IPS-15b (cell line): Measurements from ENCODE around the gene MELTF.
A peak's percentile ranks its signal among the peaks of the same experiment; 100 is the strongest.

ENCODE experiments used
- H3K27me3 ChIP-seq: one replicate; pipeline ENCODE4 v1.6.1; 2013; ENCODE audit warnings: low read length; ENCODE audit not compliant: control insufficient read depth, insufficient read depth
- H3K36me3 ChIP-seq: one replicate; pipeline ENCODE4 v1.6.1; 2013; ENCODE audit warnings: low read length; ENCODE audit not compliant: control insufficient read depth, insufficient read depth
- H3K4me1 ChIP-seq: one replicate; pipeline ENCODE4 v1.6.1; 2013; ENCODE audit warnings: mild to moderate bottlenecking, low read length; ENCODE audit not compliant: control insufficient read depth, insufficient read depth
- H3K4me3 ChIP-seq: one replicate; pipeline ENCODE4 v1.5.1; 2013; ENCODE audit warnings: low read depth, low read length
- H3K9ac ChIP-seq: one replicate; pipeline ENCODE4 v1.6.1; 2013; ENCODE audit warnings: low read depth, mild to moderate bottlenecking, low read length
- H3K9me3 ChIP-seq: one replicate; pipeline ENCODE4 v1.6.1; 2013; ENCODE audit warnings: mild to moderate bottlenecking, low read length; ENCODE audit not compliant: control insufficient read depth, insufficient read depth

The MELTF gene

DNA sequence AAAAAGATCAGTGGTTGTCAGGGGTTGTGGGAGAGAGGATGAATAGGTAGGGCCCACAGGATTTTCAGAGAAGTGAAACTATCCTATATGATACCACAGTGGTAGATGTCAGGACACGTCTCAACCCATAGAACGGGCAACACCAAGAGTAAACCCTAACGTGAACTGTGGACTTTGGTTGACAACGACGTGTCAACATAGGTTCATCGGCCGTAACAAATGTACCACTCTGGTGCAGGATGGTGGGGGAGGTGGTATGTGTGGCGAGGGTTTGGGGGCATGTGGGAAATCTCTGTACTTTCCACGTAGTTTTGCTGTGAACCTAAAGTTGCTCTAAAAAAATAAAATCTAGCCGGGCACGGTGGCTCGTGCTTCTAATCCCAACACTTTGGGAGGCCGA lies 48.0 kb downstream of the MELTF start:
- Histone ChIP-seq H3K9ac (no peak overlapping the region), H3K4me3 (no peak overlapping the region), H3K9me3 (no peaks in the 10 kb centered on the region), H3K27me3 (no peaks in the 10 kb centered on the region), H3K4me1 (no peaks in the 10 kb centered on the region), H3K36me3 (no peaks in the 10 kb centered on the region)

DNA sequence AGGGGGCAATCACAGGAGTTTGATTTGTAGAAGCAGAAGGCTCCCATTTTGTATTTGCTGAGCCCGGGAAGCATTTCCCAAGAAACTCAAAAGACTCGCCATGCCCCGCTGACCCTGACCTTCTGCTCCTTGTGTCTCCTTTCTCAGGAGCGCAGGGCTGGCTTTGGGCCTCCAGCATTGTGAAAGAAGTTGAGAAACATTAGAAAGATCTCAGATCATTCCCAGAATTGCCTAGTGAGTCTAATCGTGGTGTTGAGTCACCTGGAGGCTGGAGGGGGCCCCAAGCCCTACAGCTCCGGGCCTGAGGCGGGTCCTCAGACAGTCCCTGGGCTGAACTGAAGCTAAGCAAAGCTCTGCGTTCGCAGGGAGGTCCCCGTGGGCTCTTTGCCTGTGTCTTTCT lies 50.1 kb downstream of the MELTF start:
- no peak overlapping the region for H3K9ac ChIP-seq
- H3K36me3 ChIP-seq, result no peaks in the 10 kb centered on the region
- no peak overlapping the region for H3K4me3 ChIP-seq
- no peaks in the 10 kb centered on the region for H3K4me1 ChIP-seq
- no peaks in the 10 kb centered on the region for H3K27me3 ChIP-seq
- no peaks in the 10 kb centered on the region for H3K9me3 ChIP-seq

DNA sequence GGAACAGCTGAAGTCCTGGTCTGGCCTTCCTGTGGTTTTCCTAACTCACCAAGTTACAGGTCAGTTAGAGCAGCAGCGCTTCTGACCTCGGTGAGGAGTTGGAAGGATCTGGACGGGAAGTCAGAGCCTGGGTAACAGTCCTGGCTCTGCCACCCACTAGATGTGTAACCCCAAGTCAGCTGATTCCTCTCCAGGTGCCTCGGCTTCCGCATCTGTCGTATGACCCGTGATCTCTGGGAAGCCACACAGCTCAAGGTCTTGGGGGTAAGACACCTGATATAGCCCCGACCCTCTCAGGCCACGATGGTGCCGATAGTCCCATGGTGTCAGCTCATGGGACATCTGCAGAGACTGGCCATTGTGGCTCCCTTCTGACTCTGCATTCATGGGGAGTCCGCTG lies 52.7 kb downstream of the MELTF start:
- H3K27me3 ChIP-seq, result no peaks in the 10 kb centered on the region
- no peak overlapping the region for H3K9ac ChIP-seq
- no peak overlapping the region for H3K4me3 ChIP-seq
- H3K9me3 ChIP-seq, result no peaks in the 10 kb centered on the region
- H3K36me3 ChIP-seq, result no peaks in the 10 kb centered on the region
- no peaks in the 10 kb centered on the region for H3K4me1 ChIP-seq

DNA sequence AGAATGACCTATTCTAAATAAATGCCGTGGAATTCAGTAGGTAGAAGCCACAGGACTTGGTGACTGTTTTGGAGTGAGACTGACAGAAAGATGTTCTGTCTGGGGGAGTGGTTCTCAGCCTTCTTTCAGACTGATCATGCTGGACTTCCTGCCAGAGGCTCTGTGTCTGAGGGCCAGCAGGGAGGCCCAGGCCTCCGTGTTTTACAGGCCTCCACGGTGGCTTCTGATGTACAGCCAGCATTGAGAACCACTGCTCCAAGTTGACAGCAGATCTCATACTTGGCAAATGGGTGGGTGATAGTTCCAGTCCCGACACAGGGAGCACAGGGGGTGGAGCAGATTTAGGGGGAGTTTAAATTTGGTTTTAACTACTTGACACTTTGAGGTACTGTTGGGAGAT lies 54.3 kb downstream of the MELTF start:
- H3K36me3 ChIP-seq, result no peaks in the 10 kb centered on the region
- H3K9me3 ChIP-seq, result peaks cover 4% of the 10 kb centered on the region
- H3K27me3 ChIP-seq, result peaks cover 13% of the 10 kb centered on the region
- no peak overlapping the region for H3K9ac ChIP-seq
- no peaks in the 10 kb centered on the region for H3K4me1 ChIP-seq
- no peak overlapping the region for H3K4me3 ChIP-seq

DNA sequence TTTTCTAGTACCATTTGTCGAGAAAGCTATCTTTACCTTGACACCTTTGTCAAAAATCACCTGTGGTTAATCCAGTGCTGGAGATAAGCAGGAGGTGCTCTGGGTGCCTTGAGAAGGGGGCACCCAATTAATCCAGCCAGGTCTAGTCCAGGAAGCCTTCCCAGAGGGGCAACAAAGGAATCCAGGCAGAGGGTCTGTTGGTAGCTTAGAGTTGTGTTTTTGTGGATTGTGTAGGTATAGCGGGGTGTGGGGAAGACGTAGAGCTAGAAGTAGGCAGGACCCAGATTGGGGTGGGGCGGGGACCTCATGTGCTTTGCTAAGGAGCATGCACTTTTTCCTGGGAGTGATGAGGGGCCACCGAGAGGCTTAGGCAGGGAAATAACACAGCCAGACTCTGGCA lies 55.0 kb downstream of the MELTF start:
- peaks cover 4% of the 10 kb centered on the region for H3K9me3 ChIP-seq
- no peaks in the 10 kb centered on the region for H3K4me1 ChIP-seq
- no peaks in the 10 kb centered on the region for H3K36me3 ChIP-seq
- peaks cover 18% of the 10 kb centered on the region for H3K27me3 ChIP-seq
- H3K9ac ChIP-seq, result no peak overlapping the region
- H3K4me3 ChIP-seq, result no peak overlapping the region

DNA sequence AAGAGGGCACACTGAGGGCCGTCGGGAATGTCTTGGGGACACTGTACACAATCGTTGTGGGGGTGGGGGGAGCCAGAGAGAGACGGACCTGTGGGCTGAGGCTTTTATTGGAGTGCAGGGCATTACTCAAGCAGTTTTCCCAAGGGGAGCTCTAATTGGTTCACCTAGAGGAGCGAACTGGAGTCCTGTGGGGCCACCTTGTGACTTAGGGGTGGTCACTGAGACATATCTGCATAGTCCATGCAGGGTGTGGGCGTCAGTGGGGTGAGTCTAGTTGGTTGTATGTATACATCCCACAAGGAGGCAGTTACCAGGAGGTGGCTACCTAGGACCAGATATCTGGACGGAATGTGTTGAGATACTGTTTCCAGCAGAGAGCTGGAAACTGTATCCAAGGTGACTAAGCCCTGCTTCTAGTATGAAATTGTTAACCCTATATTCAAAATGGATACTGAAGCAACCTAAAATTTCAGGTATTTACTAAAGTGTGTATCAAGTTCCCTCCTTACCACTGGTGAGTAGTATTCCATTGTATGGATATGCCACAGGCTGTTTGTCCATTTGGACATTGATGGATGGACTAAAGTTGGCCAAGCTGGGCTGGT lies 58.4 kb downstream of the MELTF start:
- Histone ChIP-seq H3K4me1 (no peaks in the 10 kb centered on the region), H3K4me3 (no peak overlapping the region), H3K27me3 (peaks cover 48% of the 10 kb centered on the region), H3K9me3 (peaks cover 4% of the 10 kb centered on the region), H3K36me3 (no peaks in the 10 kb centered on the region), H3K9ac (no peak overlapping the region)

DNA sequence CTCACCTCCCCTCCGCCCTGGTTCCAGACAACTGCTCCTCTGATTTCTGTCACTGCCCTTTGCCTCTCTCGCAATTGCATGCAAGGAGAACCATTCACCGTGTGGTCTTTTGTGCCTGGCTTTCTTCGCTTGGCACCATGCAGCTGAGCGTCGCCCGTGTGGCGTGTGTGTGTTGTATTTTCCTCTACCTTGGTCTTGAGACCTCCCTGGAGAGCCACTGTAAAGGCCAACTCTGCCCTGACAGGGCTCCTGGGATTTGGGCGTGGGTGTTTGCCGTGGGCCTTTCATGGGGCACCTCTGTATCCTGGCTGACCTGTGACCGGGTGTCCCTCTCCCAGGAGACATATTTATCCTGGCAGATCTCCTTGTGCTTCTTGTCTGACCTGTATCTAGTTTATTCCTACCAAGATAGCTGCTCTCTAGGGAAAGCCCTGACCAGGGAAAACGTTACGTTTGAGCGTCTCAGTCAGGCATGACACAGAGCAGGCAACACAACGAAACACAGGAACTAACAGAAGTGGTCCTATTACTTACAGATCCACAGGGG lies 59.0 kb downstream of the MELTF start:
- Histone ChIP-seq H3K27me3 (peaks cover 54% of the 10 kb centered on the region), H3K9ac (no peak overlapping the region), H3K9me3 (peaks cover 4% of the 10 kb centered on the region), H3K4me3 (peak overlapping the region; percentile 10), H3K36me3 (no peaks in the 10 kb centered on the region), H3K4me1 (no peaks in the 10 kb centered on the region)

DNA sequence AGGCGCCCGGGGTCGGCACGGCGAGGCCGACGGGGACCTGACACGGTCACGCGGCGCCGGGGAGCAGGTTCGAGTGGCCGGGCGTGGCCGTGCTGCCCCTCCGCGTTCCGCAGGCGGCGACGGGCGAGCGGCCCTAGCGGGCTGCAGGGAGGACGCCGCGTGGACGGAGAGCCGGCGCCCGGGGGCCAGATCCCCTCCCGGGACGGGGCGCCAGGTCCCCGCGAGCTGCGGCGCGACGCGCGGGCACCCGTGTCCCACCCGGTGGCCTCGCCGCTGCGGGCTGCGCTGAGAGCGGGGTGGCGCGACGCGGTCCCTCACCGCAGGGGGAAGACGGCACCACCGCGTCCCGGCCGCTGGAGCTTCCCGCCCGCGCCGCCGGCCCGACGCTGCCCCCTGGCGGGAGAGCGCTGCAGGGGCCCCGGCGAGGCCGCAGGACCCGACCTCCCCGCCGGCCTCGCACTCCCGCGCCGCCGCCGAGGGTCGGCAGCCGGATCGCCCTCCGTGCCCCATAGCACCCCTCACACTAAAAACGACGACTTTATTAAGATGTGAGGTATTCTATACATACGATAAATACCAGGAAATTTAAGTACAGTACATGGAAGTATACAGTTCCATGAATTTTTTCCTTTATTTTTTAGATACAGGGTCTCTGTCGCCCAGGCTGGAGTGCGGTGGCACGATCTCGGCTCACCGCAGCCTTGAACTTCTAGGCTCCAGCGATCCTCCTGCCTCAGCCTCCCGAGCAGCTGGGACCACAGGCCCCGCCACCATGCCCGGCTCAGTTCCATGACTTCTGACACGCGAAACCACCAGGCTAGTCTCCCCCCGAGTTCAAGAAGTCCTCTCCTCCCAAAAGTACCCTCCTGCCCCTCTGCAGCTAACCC lies 59.7 kb downstream of the MELTF start:
- no peaks in the 10 kb centered on the region for H3K4me1 ChIP-seq
- H3K9ac ChIP-seq, result no peak overlapping the region
- peaks cover 61% of the 10 kb centered on the region for H3K27me3 ChIP-seq
- H3K36me3 ChIP-seq, result no peaks in the 10 kb centered on the region
- peaks cover 4% of the 10 kb centered on the region for H3K9me3 ChIP-seq
- H3K4me3 ChIP-seq, result peak overlapping the region; percentile 53

DNA sequence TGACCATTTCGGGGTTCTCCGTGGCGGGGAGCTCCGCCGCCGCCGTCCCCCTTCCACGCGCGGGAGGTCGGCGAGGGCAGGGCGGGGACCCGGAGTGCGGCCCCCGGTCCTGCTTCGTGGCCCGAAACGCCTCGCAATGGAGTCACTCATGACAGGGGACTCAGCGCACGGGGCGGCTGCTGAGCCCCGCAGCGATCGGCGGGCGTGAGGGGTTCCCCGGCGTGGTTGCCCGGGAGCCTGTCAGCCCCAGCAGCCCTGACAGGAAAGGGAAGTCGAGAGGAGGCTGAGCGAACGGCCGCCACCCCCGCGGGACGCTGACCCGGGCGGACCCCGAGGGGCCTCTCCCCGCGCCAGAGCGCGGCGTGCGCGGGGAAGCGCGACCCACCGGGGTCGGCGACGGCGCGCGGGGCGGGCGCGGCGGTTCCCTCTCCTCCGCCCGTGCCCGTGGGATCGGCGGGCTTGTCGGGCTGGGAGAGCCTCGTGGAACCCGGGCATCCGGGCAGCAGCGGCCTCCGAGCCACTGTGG lies 60.4 kb downstream of the MELTF start:
- H3K4me3 ChIP-seq, result peak overlapping the region; percentile 53
- H3K27me3 ChIP-seq, result peaks cover 64% of the 10 kb centered on the region
- no peaks in the 10 kb centered on the region for H3K36me3 ChIP-seq
- H3K9ac ChIP-seq, result no peak overlapping the region
- peaks cover 4% of the 10 kb centered on the region for H3K9me3 ChIP-seq
- no peaks in the 10 kb centered on the region for H3K4me1 ChIP-seq

DNA sequence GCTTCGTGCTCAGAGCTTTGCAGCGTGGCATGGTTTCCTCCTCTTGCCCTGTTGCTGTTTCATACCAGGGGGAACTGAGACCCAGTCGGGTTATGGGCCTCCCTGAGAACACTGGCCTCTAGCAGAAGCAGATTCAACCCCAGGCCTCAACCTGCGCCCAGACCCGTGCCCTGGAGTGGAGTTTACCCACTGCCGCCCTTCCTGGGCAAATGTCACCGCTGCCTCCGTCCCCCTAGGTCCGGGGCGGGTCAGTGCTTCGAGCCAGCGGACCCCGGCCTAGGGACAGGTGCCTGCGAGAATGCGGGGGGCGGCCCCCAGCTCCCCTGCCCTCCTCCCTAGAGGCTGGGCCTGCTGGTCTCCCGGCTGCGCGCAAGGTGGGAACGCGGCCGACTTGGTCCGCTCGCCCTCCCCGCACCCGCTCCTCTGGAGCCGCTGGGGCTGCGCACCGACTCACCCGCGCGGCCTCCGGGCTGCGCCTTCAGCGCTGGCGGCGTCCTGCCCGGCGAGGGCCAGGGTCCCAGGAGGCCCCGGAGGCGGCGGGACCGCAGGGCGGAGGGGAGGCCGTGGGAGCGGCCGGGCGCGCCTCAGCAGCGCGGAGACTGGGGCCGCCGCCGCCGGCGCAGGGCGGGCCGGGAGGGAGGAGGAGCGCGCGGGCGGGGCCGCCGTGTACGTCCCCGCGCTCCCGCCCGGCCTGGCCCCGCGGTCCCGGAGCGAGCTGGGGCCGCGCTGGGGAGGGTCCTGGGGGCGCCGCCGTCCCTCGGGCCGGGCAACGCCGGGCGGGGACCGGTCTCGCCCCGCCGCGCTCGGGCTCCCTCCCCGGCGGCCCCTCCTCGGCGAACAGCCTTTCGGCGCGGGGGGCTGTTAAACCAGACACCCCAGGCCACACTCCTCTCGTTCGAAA lies 61.1 kb downstream of the MELTF start, which contains the start of gene PIGZ:
Gene PIGZ, minus strand, starts transcription at position 601 of the 901 bp plus-strand sequence. CDS start 16,802 bp downstream, outside the sequence.
- no peaks in the 10 kb centered on the region for H3K4me1 ChIP-seq
- H3K9ac ChIP-seq, result no peak within 1 kb of the TSS
- peaks cover 4% of the 10 kb centered on the region for H3K9me3 ChIP-seq
- H3K36me3 ChIP-seq, result no peaks in the 10 kb centered on the region
- H3K27me3 ChIP-seq, result peaks cover 64% of the 10 kb centered on the region
- H3K4me3 ChIP-seq, result peak within 1 kb of the TSS; percentile 53
